Breast epithelium (tissue), 3 donors: ENCODE data around the gene BTBD8.

Source experiments
- CTCF ChIP-seq, 3 donors: fragments of 450-650 bp; IDR thresholded peaks; one replicate each; pipeline ENCODE4 v1.5.1; 2016 to 2017; ENCODE audit warnings: antibody characterized with exemption in 3 of 3, mild to moderate bottlenecking in 3 of 3, moderate library complexity in 3 of 3
- POLR2AphosphoS5 ChIP-seq, 3 donors: sonication (generic); formaldehyde crosslinking; IDR thresholded peaks; one replicate each; pipeline ENCODE4 v1.6.1; 2017; ENCODE audit warnings: antibody characterized with exemption in 3 of 3

GRCh38 chr1:92045766-92046495, 34.2 kb upstream of the BTBD8 start:
- TF ChIP-seq CTCF (IDR thresholded peaks at IDR 0.05) (no peak), POLR2AphosphoS5 (IDR thresholded peaks at IDR 0.05) (no peak)
